Measurements from ENCODE around the gene CCDC158. TPM values are rescaled to one million over a fixed set of nuclear protein-coding genes. Genes with fewer than 3 reads are reported as not detected.

CCDC158 gene
- total and polyA plus RNA-seq, 2 of the 8 experiments (the other 6 are each of a cell fraction or from before 2014, with no cell fraction given): not detected

DNA sequence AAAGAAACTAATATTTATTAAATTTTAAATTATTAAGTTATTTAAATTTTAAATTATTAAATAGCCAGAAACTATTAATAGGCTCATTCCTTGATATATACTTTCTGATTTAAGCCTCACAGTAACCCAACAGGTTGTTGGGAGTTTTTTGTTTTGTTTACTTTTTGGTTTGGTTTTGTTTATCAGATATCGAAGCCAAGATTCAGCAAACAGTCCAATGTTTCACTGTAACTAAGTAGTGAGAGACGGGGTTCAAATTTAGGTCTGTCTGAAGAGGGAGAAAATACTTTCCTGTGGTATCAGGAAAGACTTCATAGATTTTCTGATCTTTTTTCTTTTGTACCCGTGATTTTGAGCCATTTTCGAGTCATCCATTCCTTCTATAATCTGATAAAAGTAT is 54.2 kb downstream of the CCDC158 start:
- Histone ChIP-seq H3K9me3 (ENCODE audit: insufficient read depth in 2 of 2, low read depth in 1 of 2, low read length in 1 of 2) (no peaks in the 10 kb centered on the region), H2BK20ac (ENCODE audit: low read length) (no peak overlapping the region), H4K20me1 (replicated peaks in 1 of 2; ENCODE audit: control insufficient read depth in 1 of 2, insufficient read depth in 2 of 2, low read length in 2 of 2) (no peaks in the 10 kb centered on the region), H3K79me1 (ENCODE audit: low read depth, low read length) (no peaks in the 10 kb centered on the region), H2BK12ac (ENCODE audit: low read depth, low read length) (no peak overlapping the region), H2AK5ac (ENCODE audit: low read depth, low read length) (no peak overlapping the region), H3K36me3 (ENCODE audit: control insufficient read depth in 2 of 4, insufficient read depth in 4 of 4, low read length in 3 of 4) (no peaks in the 10 kb centered on the region), H4K5ac (ENCODE audit: insufficient read length, low read depth, low read length) (no peak overlapping the region), H2AFZ (ENCODE audit: low read length) (no peak overlapping the region), H3K4ac (replicated peaks; ENCODE audit: insufficient read length, low read depth, low read length) (no peak overlapping the region), H4K8ac (ENCODE audit: extremely low read depth, insufficient read depth, low read length) (no peak overlapping the region), H3K56ac (replicated peaks; ENCODE audit: insufficient read length, low read depth, low read length) (no peak overlapping the region), H2BK120ac (replicated peaks; ENCODE audit: low read depth, low read length) (no peak overlapping the region), H3K4me1 (replicated peaks in 1 of 4; ENCODE audit: control insufficient read depth in 3 of 4, insufficient read depth in 4 of 4, low read length in 3 of 4) (no peaks in the 10 kb centered on the region), H3K4me2 (ENCODE audit: insufficient read depth in 1 of 2, low read depth in 2 of 2, low read length in 2 of 2) (no peak overlapping the region), H3K4me3 (ENCODE audit: extremely low read depth in 1 of 4, insufficient read depth in 2 of 4, low read depth in 3 of 4, low read length in 4 of 4) (no peak overlapping the region), H2BK15ac (ENCODE audit: low read length) (no peak overlapping the region), H3K9ac (replicated peaks in 1 of 4; ENCODE audit: extremely low read depth in 1 of 4, low read depth in 3 of 4, low read length in 3 of 4) (no peak overlapping the region), H3K23me2 (ENCODE audit: low read depth, low read length) (no peaks in the 10 kb centered on the region), H3K18ac (ENCODE audit: extremely low read depth, low read length) (no peak overlapping the region), H3K23ac (ENCODE audit: insufficient read length) (no peak overlapping the region), H3K27me3 (replicated peaks in 1 of 4; ENCODE audit: control insufficient read depth in 3 of 4, extremely low read depth in 1 of 4, insufficient read depth in 3 of 4, low read length in 3 of 4) (no peaks in the 10 kb centered on the region), H3K79me2 (ENCODE audit: control insufficient read depth in 1 of 2, insufficient read depth in 2 of 2, low read length in 2 of 2) (no peaks in the 10 kb centered on the region), H3K14ac (ENCODE audit: insufficient read length) (no peak overlapping the region), H2BK5ac (ENCODE audit: low read depth, low read length) (no peak overlapping the region), H3K27ac (ENCODE audit: low read depth, low read length) (no peak overlapping the region), H4K91ac (replicated peaks; ENCODE audit: insufficient read length, low read length) (no peak overlapping the region)
- TF ChIP-seq SP4 (IDR thresholded peaks at IDR 0.05; ENCODE audit: low read length) (no peak), SAP30 (IDR thresholded peaks at IDR 0.05; ENCODE audit: insufficient read depth, insufficient replicate concordance, low read length) (no peak), BCL11A (IDR thresholded peaks at IDR 0.05; ENCODE audit: low read depth in 2 of 2, low read length in 2 of 2) (no peak), KDM5A (IDR thresholded peaks at IDR 0.05; ENCODE audit: low read length) (no peak), KDM1A (IDR thresholded peaks at IDR 0.05; ENCODE audit: borderline replicate concordance, low read length) (no peak), CHD1 (IDR thresholded peaks at IDR 0.05; ENCODE audit: low read depth, low read length) (no peak), POLR2A (IDR thresholded peaks at IDR 0.05; ENCODE audit: control extremely low read depth in 1 of 2, low read depth in 2 of 2, low read length in 2 of 2) (no peak), POU5F1 (IDR thresholded peaks at IDR 0.05; ENCODE audit: low read depth, low read length) (no peak), EZH2 (IDR thresholded peaks at IDR 0.05; ENCODE audit: low read depth, low read length, severe bottlenecking) (no peak), POLR2AphosphoS5 (IDR thresholded peaks at IDR 0.05; ENCODE audit: low read depth, low read length) (no peak), CEBPB (IDR thresholded peaks at IDR 0.05; ENCODE audit: low read depth, low read length) (no peak), EP300 (IDR thresholded peaks at IDR 0.05; ENCODE audit: borderline replicate concordance in 1 of 2, low read depth in 2 of 2, low read length in 2 of 2) (no peak)
- no peak for DNase-seq (ENCODE audit: low read depth in 1 of 2, low spot score in 2 of 2)
- POLR2A ChIA-PET (ENCODE audit: partially characterized antibody): no interaction called here
- 74% methylated on average over 4 of the region's 4 CpGs; no CpG with 5 or more reads in 1 of the 2 experiments for WGBS, 2 experiments (ENCODE audit: extremely low coverage in 1 of 2, insufficient coverage in 1 of 2, insufficient read length in 1 of 2, insufficient replicate concordance in 2 of 2, low coverage in 1 of 2, low lambda C conversion rate in 2 of 2, missing lambda C conversion rate in 1 of 2)
- FAIRE-seq: no peak
- CTCF ChIA-PET (ENCODE audit: partially characterized antibody): interaction anchor here (0.8 to 2.8 kb wide), 3 partner anchors 11 to 236 kb away, joined by 3 to 29 read pairs (median 3); no protein-coding TSS in a partner anchor

Data from H1 (cell line).